H1 (cell line): ENCODE data around the gene DPM2. TPM values are rescaled to one million over a fixed set of nuclear protein-coding genes. Genes with fewer than 3 reads are reported as not detected.

Experiments
- CTCF ChIA-PET: fragments of 300-600 bp; sonication (Branson Sonifier 250); formaldehyde crosslinking; loops from one replicate; lab custom pipeline; 2021; ENCODE audit not compliant: partially characterized antibody; lab: Charles Lee
- POLR2A ChIA-PET: fragments of 300-600 bp; sonication (Branson Sonifier 250); formaldehyde crosslinking; loops from one replicate; lab custom pipeline; 2021; ENCODE audit warnings: inconsistent platforms; ENCODE audit not compliant: partially characterized antibody; lab: Charles Lee
- DNase-seq, 2 experiments: peaks; one replicate each; pipeline versions ENCODE4 v3.0.0 to v3.0.0-alpha.2; 2010 to 2022; ENCODE audit warnings: low spot score in 2 of 2, low read depth in 1 of 2, mixed read lengths in 1 of 2
- FAIRE-seq: peaks from 2 replicates; lab custom pipeline; 2011; peaks lifted over from hg19 to GRCh38; lab: Jason Lieb, UNC
- H2AFZ ChIP-seq: 2 replicates; pipeline ENCODE4 v1.8.1; 2012; ENCODE audit warnings: low read length, inconsistent platforms
- H2AK5ac ChIP-seq: 2 replicates; pipeline ENCODE4 v1.6.1; 2013; ENCODE audit warnings: low read depth, low read length
- H2BK120ac ChIP-seq: replicated peaks from 2 replicates; pipeline ENCODE3; 2013; ENCODE audit warnings: low read depth, low read length, inconsistent platforms
- H2BK12ac ChIP-seq: 2 replicates; pipeline ENCODE4 v1.6.1; 2013; ENCODE audit warnings: low read depth, low read length
- H2BK15ac ChIP-seq: 2 replicates; pipeline ENCODE4 v1.6.1; 2013; ENCODE audit warnings: low read length
- H2BK20ac ChIP-seq: 2 replicates; pipeline ENCODE4 v1.6.1; 2013; ENCODE audit warnings: low read length
- H2BK5ac ChIP-seq: 2 replicates; pipeline ENCODE4 v1.6.1; 2013; ENCODE audit warnings: low read depth, low read length
- H3K14ac ChIP-seq: 2 replicates; pipeline ENCODE4 v1.6.1; 2013; ENCODE audit warnings: inconsistent platforms; ENCODE audit not compliant: insufficient read length
- H3K18ac ChIP-seq: 2 replicates; pipeline ENCODE4 v1.6.1; 2013; ENCODE audit warnings: low read length; ENCODE audit errors: extremely low read depth
- H3K23ac ChIP-seq: 2 replicates; pipeline ENCODE4 v1.6.1; 2013; ENCODE audit warnings: inconsistent platforms; ENCODE audit not compliant: insufficient read length
- H3K23me2 ChIP-seq: 2 replicates; pipeline ENCODE4 v1.6.1; 2013; ENCODE audit warnings: low read depth, low read length
- H3K27ac ChIP-seq: 2 replicates; pipeline ENCODE4 v1.6.1; 2011; ENCODE audit warnings: low read depth, low read length, inconsistent platforms
- H3K27me3 ChIP-seq, 4 experiments: replicated peaks in 1 of 4; 1 replicate in 1 of 4; 2 replicates in 3 of 4; pipeline versions ENCODE4 v1.6.1 to v1.8.1; 2011 to 2013; ENCODE audit warnings: low read length in 3 of 4, mild to moderate bottlenecking in 3 of 4, inconsistent platforms in 2 of 4, mixed read lengths in 2 of 4, moderate library complexity in 1 of 4; ENCODE audit not compliant: control insufficient read depth in 3 of 4, insufficient read depth in 3 of 4; ENCODE audit errors: extremely low read depth in 1 of 4
- H3K36me3 ChIP-seq, 4 experiments: 2 replicates each; pipeline versions ENCODE4 v1.6.1 to v1.8.1; 2011 to 2013; ENCODE audit warnings: mild to moderate bottlenecking in 4 of 4, low read length in 3 of 4, moderate library complexity in 2 of 4, control low read depth in 1 of 4, inconsistent platforms in 1 of 4; ENCODE audit not compliant: insufficient read depth in 4 of 4, control insufficient read depth in 2 of 4
- H3K4ac ChIP-seq: replicated peaks from 2 replicates; pipeline ENCODE3; 2013; ENCODE audit warnings: low read length, low read depth, mixed read lengths, inconsistent platforms; ENCODE audit not compliant: insufficient read length
- H3K4me1 ChIP-seq, 4 experiments: replicated peaks in 1 of 4; 1 replicate in 1 of 4; 2 replicates in 3 of 4; pipeline versions ENCODE4 v1.6.1 to v1.8.1; 2011 to 2013; ENCODE audit warnings: low read length in 3 of 4, inconsistent platforms in 2 of 4, mixed read lengths in 1 of 4; ENCODE audit not compliant: insufficient read depth in 4 of 4, control insufficient read depth in 3 of 4
- H3K4me2 ChIP-seq, 2 experiments: 2 replicates each; pipeline versions ENCODE4 v1.6.1 to v1.8.1; 2011 to 2013; ENCODE audit warnings: low read depth in 2 of 2, low read length in 2 of 2, control low read depth in 1 of 2, inconsistent platforms in 1 of 2, mild to moderate bottlenecking in 1 of 2; ENCODE audit not compliant: insufficient read depth in 1 of 2
- H3K4me3 ChIP-seq, 4 experiments: fragments of 200-600, 300-600 bp in 1 of 4; sonication (generic), shearing (Covaris generic), sonication (Bioruptor Twin) in 1 of 4; 2 replicates each; pipeline versions ENCODE4 v1.5.1 to v1.8.1; 2011 to 2016; ENCODE audit warnings: low read length in 4 of 4, low read depth in 3 of 4, control low read depth in 2 of 4, inconsistent platforms in 2 of 4, mild to moderate bottlenecking in 2 of 4, mixed read lengths in 1 of 4, moderate library complexity in 1 of 4; ENCODE audit not compliant: insufficient read depth in 2 of 4; ENCODE audit errors: extremely low read depth in 1 of 4
- H3K56ac ChIP-seq: replicated peaks from 2 replicates; pipeline ENCODE3; 2013; ENCODE audit warnings: low read depth, mild to moderate bottlenecking, mixed read lengths, low read length, inconsistent platforms; ENCODE audit not compliant: insufficient read length
- H3K79me1 ChIP-seq: 2 replicates; pipeline ENCODE4 v1.6.1; 2013; ENCODE audit warnings: low read depth, low read length, control low read depth
- H3K79me2 ChIP-seq, 2 experiments: 2 replicates each; pipeline versions ENCODE4 v1.6.1 to v1.8.1; 2012 to 2013; ENCODE audit warnings: low read length in 2 of 2, mild to moderate bottlenecking in 2 of 2, inconsistent platforms in 1 of 2; ENCODE audit not compliant: insufficient read depth in 2 of 2, control insufficient read depth in 1 of 2
- H3K9ac ChIP-seq, 4 experiments: replicated peaks in 1 of 4; 1 replicate in 1 of 4; 2 replicates in 3 of 4; pipeline versions ENCODE4 v1.6.1 to v1.8.1; 2011 to 2013; ENCODE audit warnings: low read depth in 3 of 4, low read length in 3 of 4, control low read depth in 2 of 4, mild to moderate bottlenecking in 2 of 4, moderate library complexity in 2 of 4, inconsistent platforms in 1 of 4; ENCODE audit errors: extremely low read depth in 1 of 4
- H3K9me3 ChIP-seq, 2 experiments: 2 replicates each; pipeline versions ENCODE4 v1.6.1 to v1.8.1; 2012 to 2013; ENCODE audit warnings: mild to moderate bottlenecking in 2 of 2, moderate library complexity in 2 of 2, control low read depth in 1 of 2, inconsistent platforms in 1 of 2, low read depth in 1 of 2, low read length in 1 of 2, mixed read lengths in 1 of 2; ENCODE audit not compliant: insufficient read depth in 2 of 2
- H4K20me1 ChIP-seq, 2 experiments: replicated peaks in 1 of 2; 2 replicates each; pipeline versions ENCODE3 to v1.8.1; 2011 to 2013; ENCODE audit warnings: inconsistent platforms in 2 of 2, low read length in 2 of 2, mild to moderate bottlenecking in 1 of 2; ENCODE audit not compliant: insufficient read depth in 2 of 2, control insufficient read depth in 1 of 2
- H4K5ac ChIP-seq: 2 replicates; pipeline ENCODE4 v1.6.1; 2013; ENCODE audit warnings: low read length, low read depth, mixed read lengths, inconsistent platforms; ENCODE audit not compliant: insufficient read length
- H4K8ac ChIP-seq: 2 replicates; pipeline ENCODE4 v1.8.0; 2013; ENCODE audit warnings: mild to moderate bottlenecking, moderate library complexity, low read length, inconsistent platforms; ENCODE audit not compliant: insufficient read depth; ENCODE audit errors: extremely low read depth
- H4K91ac ChIP-seq: replicated peaks from 2 replicates; pipeline ENCODE3; 2013; ENCODE audit warnings: low read length, mixed read lengths, inconsistent platforms; ENCODE audit not compliant: insufficient read length
- ATF2 ChIP-seq: IDR thresholded peaks from 2 replicates; pipeline ENCODE4 v1.6.1; 2012; ENCODE audit warnings: low read length, inconsistent platforms
- POLR2A ChIP-seq, 2 experiments: IDR thresholded peaks; 1 replicate in 1 of 2; 2 replicates in 1 of 2; pipeline ENCODE4 v1.6.1; 2011; ENCODE audit warnings: low read depth in 2 of 2, low read length in 2 of 2, mild to moderate bottlenecking in 2 of 2; ENCODE audit errors: control extremely low read depth in 1 of 2
- POLR2AphosphoS5 ChIP-seq: IDR thresholded peaks from 2 replicates; pipeline ENCODE4 v1.6.1; 2011; ENCODE audit warnings: low read depth, low read length
- RFX5 ChIP-seq: IDR thresholded peaks from 2 replicates; pipeline ENCODE4 v1.6.1; 2011; ENCODE audit warnings: low read depth, low read length, improper control_type of control experiment, borderline replicate concordance
- RXRA ChIP-seq: IDR thresholded peaks from 2 replicates; pipeline ENCODE4 v1.6.1; 2011; ENCODE audit warnings: low read depth, mild to moderate bottlenecking, low read length, moderate library complexity; ENCODE audit not compliant: insufficient read depth
- SP1 ChIP-seq: IDR thresholded peaks from 2 replicates; pipeline ENCODE4 v1.6.1; 2011; ENCODE audit warnings: low read depth, low read length
- TAF1 ChIP-seq: IDR thresholded peaks from 2 replicates; pipeline ENCODE4 v1.6.1; 2011; ENCODE audit warnings: mild to moderate bottlenecking, low read depth, low read length
- TBP ChIP-seq: IDR thresholded peaks from 2 replicates; pipeline ENCODE4 v1.6.1; 2011; ENCODE audit warnings: low read depth, low read length, improper control_type of control experiment
- WGBS, 2 experiments: shearing (Covaris generic) in 1 of 2; methylation state at CpG; one replicate each; pipeline versions ENCODE4 v1.1.6 to v1.1.7; 2013 to 2015; ENCODE audit warnings: low lambda C conversion rate in 2 of 2, mixed read lengths in 2 of 2, inconsistent platforms in 1 of 2, low coverage in 1 of 2, missing lambda C conversion rate in 1 of 2; ENCODE audit not compliant: insufficient replicate concordance in 2 of 2, insufficient coverage in 1 of 2, insufficient read length in 1 of 2; ENCODE audit errors: extremely low coverage in 1 of 2, missing lambda C conversion rate in 1 of 2; 5-methylcytosine and 5-hydroxymethylcytosine counted together
- polyA plus RNA-seq, 7 experiments: library from polyadenylated mRNA; depleted of rRNA in 3 of 7; stranded (reverse) in 5 of 7; unstranded in 2 of 7; fragments of >200 nt in 5 of 7; fragments of 200-250 nt in 2 of 7; gene quantifications; 1 replicate in 5 of 7; 2 replicates in 1 of 7; 4 replicates in 1 of 7; pipeline versions ENCODE4 v1.2.1 to v1.2.3, GENCODE V29; 2011 to 2013; ENCODE audit warnings: missing spikeins in 2 of 7, mixed read lengths in 2 of 7
- total RNA-seq: library from RNA; stranded (reverse); fragmentation: NEBNext Ultra II Directional; extraction: Animal tissue kit (Norgen Biotek cat#: 25700); gene quantifications from 2 replicates; pipeline ENCODE4 v1.2.1, GENCODE V29; 2021

Gene DPM2
- total and polyA plus RNA-seq, 2 of the 8 experiments (the other 6 are each of a cell fraction or from before 2014, with no cell fraction given), result 45.4 to 95.4 TPM

- POLR2A ChIA-PET, result interaction anchor here (0.9 to 10.1 kb wide), 9 partner anchors 9 to 69 kb away, joined by 3 to 91 read pairs (median 5); partner anchors contain the start of genes ENG and PIP5KL1
Observed at GRCh38 chr9:127897193-127897692, 40.4 kb downstream of the DPM2 start.

More at GRCh38 chr9:127897193-127897692, 40.4 kb downstream of the DPM2 start:
- Histone ChIP-seq H2AK5ac (no peak overlapping the region), H3K9ac (peak overlapping the region in 2 of 4 experiments; percentile 13 to 19; a peak in 1 of 7 replicates), H3K79me1 (peaks cover 10% of the 10 kb centered on the region), H3K23ac (no peak overlapping the region), H2BK15ac (no peak overlapping the region), H4K20me1 (peaks cover 5 to 13% of the 10 kb centered on the region in 2 experiments), H3K4me2 (peak overlapping the region; percentile 65 to 83), H3K4me3 (peak overlapping the region in 1 of 4 experiments; percentile 50; a peak in 4 of 8 replicates), H2AFZ (no peak overlapping the region), H2BK5ac (no peak overlapping the region), H3K27me3 (no peaks in the 10 kb centered on the region), H3K18ac (no peak overlapping the region; the same call in 1 of the 2 replicates), H2BK12ac (0 out of 2 replicates have a peak overlapping the region, but pooled peaks have one; percentile 17), H3K56ac (no peak overlapping the region), H3K4ac (no peak overlapping the region), H4K8ac (peak overlapping the region; percentile 35; the same call in 1 of the 2 replicates), H4K91ac (no peak overlapping the region), H2BK20ac (no peak overlapping the region), H3K36me3 (peaks cover 23 to 38% (median 32%) of the 10 kb centered on the region in 4 experiments), H3K79me2 (peaks cover 0 to 4% of the 10 kb centered on the region in 2 experiments; a peak in 1 of 4 replicates), H2BK120ac (no peak overlapping the region), H3K14ac (no peak overlapping the region), H3K27ac (peak overlapping the region; percentile 34; the same call in 1 of the 2 replicates), H3K23me2 (peaks cover 5% of the 10 kb centered on the region; the same call in 1 of the 2 replicates), H3K4me1 (peaks cover 0 to 28% (median 16%) of the 10 kb centered on the region in 4 experiments; a peak in 6 of 7 replicates), H3K9me3 (no peaks in the 10 kb centered on the region), H4K5ac (no peak overlapping the region)
- DNase-seq (peak in 1 of 2 experiments; percentile 82), FAIRE-seq (no peak)
- CTCF ChIA-PET, result interaction anchor here (0.6 to 3.0 kb wide), 11 partner anchors 8 to 220 kb away, joined by 3 to 14 read pairs (median 3); no protein-coding TSS in a partner anchor
- WGBS, 2 experiments, result 14% methylated on average over 10 of the region's 19 CpGs; no CpG with 5 or more reads in 1 of the 2 experiments
- TF ChIP-seq RFX5, result no peak
- no peak for TF ChIP-seq RXRA
- peak in 1 of 2 experiments; percentile 59; a peak in 2 of 3 replicates for TF ChIP-seq POLR2A (IDR thresholded peaks at IDR 0.05; ENCODE audit: control extremely low read depth in 1 of 2, low read depth in 2 of 2, low read length in 2 of 2)
- peak; percentile 82 for TF ChIP-seq TAF1
- peak; percentile 73 for TF ChIP-seq TBP
- TF ChIP-seq SP1, result peak; percentile 48; the same call in 1 of the 2 replicates
- TF ChIP-seq ATF2, result no peak
- TF ChIP-seq POLR2AphosphoS5, result peak; percentile 66
